LNCaP clone FGC (cell line): ENCODE data around the gene LIMS2.

Experiments
- DNase-seq: peaks from one replicate; pipeline ENCODE4 v3.0.0-alpha.2; 2011; ENCODE audit warnings: low read depth
- H3K4me3 ChIP-seq: 2 replicates; pipeline ENCODE4 v1.5.1; 2011; ENCODE audit warnings: mild to moderate bottlenecking, low read depth, low read length, control low read depth
- CTCF ChIP-seq: IDR thresholded peaks from 2 replicates; pipeline ENCODE4 v1.5.1; 2012; ENCODE audit warnings: mild to moderate bottlenecking; ENCODE audit not compliant: control insufficient read depth, insufficient read depth; ENCODE audit errors: extremely low read depth

The LIMS2 gene

DNA sequence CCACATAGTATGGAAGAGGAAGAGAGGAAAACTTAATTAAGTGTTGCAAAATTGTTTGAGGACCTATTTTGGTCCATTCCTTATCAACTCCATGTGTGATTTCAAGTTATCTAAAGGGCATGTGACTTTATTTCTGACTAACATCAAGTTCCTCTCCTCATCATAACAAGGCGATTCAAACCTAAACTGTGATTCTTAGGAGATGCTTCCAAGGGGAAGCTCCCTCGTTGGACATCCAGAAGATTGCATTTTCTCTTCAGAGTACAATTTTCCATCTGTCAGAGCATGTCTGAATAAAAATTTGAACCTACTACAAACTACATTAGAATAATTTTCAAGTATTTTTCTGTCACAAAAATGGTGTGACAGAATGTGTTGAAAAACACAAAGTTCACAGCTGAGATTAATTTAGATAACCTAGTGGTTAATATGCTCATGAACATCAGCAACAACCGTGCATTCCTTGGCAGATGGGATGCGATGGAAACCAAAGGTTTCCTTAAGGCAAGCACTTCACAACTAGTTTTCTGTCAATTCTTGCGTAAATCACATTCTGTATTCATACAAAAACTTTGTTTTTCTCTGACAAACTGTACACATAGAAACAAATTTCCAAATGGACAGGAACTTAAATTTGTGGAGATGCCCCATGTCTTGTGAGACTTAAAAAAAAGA lies 30.2 kb upstream of the LIMS2 start:
- TF ChIP-seq CTCF, result no peak
- H3K4me3 ChIP-seq, result no peak overlapping the region
- no peak for DNase-seq

GRCh38 chr2:127704641-127705390 lies 29.5 kb upstream of the LIMS2 start:
- no peak overlapping the region for H3K4me3 ChIP-seq
- TF ChIP-seq CTCF, result no peak
- DNase-seq, result no peak

GRCh38 chr2:127703282-127703681 lies 28.0 kb upstream of the LIMS2 start:
- no peak for DNase-seq
- H3K4me3 ChIP-seq, result no peak overlapping the region
- TF ChIP-seq CTCF, result no peak

GRCh38 chr2:127702395-127703009 lies 27.2 kb upstream of the LIMS2 start:
- no peak for TF ChIP-seq CTCF
- H3K4me3 ChIP-seq, result peak overlapping the region; percentile 68
- DNase-seq, result no peak

DNA sequence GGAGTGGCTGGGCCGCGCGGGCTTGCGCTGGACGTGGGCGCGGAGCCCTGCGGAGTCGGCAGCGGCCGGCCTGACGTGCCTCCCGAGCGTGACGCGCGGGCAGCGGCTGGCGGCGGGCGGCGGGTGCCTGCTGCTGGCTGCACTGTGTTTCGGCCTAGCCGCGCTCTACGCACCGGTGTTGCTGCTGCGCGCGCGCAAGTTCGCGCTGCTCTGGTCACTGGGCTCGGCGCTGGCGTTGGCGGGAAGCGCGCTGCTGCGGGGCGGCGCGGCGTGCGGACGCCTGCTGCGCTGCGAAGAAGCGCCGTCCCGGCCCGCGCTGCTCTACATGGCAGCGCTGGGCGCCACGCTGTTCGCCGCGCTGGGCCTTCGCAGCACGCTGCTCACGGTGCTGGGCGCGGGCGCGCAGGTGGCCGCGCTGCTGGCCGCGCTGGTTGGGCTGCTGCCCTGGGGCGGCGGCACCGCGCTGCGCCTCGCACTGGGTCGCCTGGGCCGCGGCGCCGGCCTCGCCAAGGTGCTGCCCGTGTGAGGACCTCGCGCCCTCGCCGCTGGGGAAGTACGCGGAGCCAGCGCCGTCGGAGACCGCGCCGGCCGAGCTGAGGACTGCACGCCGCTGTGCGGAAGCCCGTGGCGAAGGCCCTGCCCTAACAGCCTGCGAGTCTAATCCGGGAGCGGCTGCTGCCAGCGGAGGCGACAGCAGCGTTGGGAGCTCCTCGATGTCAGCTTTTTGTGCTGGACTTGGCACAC lies 26.5 kb upstream of the LIMS2 start:
- peak; percentile 13; the same call in 1 of the 2 replicates for TF ChIP-seq CTCF

GRCh38 chr2:127701193-127701650 lies 25.9 kb upstream of the LIMS2 start, which contains the start of gene SFT2D3:
TSS of gene SFT2D3 (plus strand) at chr2:127701497. CDS start at chr2:127701529, 32 bp downstream.
- no peak for TF ChIP-seq CTCF
- peak; percentile 77 for DNase-seq
- peak within 1 kb of the TSS; percentile 68 for H3K4me3 ChIP-seq

More for the DNA sequence above, 26.5 kb upstream of the LIMS2 start:
- DNase-seq, result peak; percentile 32
- H3K4me3 ChIP-seq, result peak overlapping the region; percentile 68
